NCI-H146 treated with DMSO at 0.1 percent for 48 hours (cell line): ENCODE data around the gene ZKSCAN8.
"Not testable (repeated sequence)": the region's sequence is repeated elsewhere in the genome, so short reads cannot be mapped to it uniquely, and the experiment has no call there.

ENCODE experiments used
- DNase-seq: peaks from one replicate; lab custom pipeline; 2025; ENCODE audit not compliant: unreplicated experiment; lab: John Stamatoyannopoulos, UW

The ZKSCAN8 gene

GRCh38 chr6:28141500-28142329 lies at the start of gene ZKSCAN8:
Gene ZKSCAN8 (plus strand): TSS chr6:28141883. CDS start chr6:28148408, 6,525 bp downstream.
- DNase-seq = peak; percentile 91

GRCh38 chr6:28102222-28102621 lies 39.5 kb upstream of the ZKSCAN8 start:
- not testable (repeated sequence) for DNase-seq

- not testable (repeated sequence) for DNase-seq
Measured at GRCh38 chr6:28102699-28103098, 39.0 kb upstream of the ZKSCAN8 start.

- peak; percentile 74 for DNase-seq
Measured at GRCh38 chr6:28104392-28105244, 37.1 kb upstream of the ZKSCAN8 start.

- no peak for DNase-seq
Measured at GRCh38 chr6:28105245-28105639, 36.4 kb upstream of the ZKSCAN8 start.

- DNase-seq = no peak
Measured at GRCh38 chr6:28107506-28107905, 34.2 kb upstream of the ZKSCAN8 start.

GRCh38 chr6:28111964-28112363 lies 29.7 kb upstream of the ZKSCAN8 start:
- DNase-seq = no peak

GRCh38 chr6:28115799-28116198 lies 25.9 kb upstream of the ZKSCAN8 start:
- no peak for DNase-seq

DNA sequence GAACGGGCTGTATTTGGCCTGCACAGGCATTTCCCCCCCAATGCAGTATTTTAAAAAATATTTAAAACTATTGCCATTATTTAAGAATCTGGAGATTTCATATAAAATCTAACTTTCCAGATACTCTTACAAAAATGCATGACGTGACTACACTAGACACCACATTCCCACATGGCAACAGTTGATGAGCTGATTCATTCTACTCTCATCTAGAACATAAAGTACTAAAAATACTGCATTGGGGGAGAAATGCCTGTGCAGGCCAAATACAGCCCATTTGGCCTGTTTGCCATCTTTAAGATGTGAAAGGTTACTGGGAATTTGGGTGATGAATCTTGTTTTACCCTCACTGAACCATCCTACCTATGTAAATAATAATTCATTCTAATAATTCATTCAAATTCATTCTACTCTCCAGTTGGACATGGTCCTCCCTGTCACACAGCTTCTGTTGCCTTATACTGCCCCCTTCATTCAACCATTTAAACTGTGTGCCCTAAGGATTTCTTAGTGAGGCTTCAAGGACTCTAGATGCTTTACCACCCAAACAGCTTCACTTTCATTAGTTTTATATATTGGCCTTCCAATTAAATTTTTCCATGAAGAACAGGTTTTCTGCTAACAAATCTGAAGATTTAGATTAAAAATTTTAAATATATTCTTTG lies 24.2 kb upstream of the ZKSCAN8 start:
- no peak for DNase-seq

GRCh38 chr6:28118217-28118616 lies 23.5 kb upstream of the ZKSCAN8 start:
- DNase-seq = no peak

DNA sequence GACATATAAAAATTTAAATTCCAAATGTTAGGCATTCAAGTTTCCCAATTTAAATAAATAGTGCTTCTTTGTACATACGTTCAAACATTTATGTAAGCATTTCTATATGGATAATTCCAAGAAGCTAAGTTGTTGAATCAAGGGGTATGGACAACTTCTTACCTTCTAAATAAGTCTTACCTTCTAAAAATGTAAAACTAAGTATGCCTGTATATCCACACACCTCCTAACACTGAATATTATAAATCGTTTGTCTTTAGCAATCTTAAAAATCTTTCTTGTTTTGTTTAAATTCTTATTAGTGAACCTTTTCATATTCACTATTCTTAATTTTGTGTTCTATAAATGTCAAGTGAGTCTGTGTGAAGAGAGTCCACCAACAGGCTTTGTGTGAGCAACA lies 19.8 kb upstream of the ZKSCAN8 start:
- DNase-seq = no peak

DNA sequence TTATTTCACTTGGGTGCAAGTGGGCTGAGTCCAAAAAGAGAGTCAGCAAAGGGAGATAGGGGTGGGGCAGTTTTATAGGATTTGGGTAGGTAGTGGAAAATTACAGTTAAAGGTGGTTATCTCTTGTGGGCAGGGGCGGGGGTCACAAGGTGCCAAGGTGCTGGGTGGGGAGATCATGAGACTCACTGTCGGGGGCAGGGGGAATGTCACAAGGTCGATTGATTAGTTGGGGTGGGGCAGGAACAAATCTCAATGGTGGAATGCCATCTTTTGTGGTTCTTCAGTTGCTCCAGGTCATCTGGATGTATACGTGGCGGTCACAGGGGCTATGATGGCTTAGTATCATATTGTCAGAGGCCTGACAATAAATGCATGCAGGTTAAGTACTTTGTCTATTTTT lies 19.4 kb upstream of the ZKSCAN8 start:
- DNase-seq = not testable (repeated sequence)

DNA sequence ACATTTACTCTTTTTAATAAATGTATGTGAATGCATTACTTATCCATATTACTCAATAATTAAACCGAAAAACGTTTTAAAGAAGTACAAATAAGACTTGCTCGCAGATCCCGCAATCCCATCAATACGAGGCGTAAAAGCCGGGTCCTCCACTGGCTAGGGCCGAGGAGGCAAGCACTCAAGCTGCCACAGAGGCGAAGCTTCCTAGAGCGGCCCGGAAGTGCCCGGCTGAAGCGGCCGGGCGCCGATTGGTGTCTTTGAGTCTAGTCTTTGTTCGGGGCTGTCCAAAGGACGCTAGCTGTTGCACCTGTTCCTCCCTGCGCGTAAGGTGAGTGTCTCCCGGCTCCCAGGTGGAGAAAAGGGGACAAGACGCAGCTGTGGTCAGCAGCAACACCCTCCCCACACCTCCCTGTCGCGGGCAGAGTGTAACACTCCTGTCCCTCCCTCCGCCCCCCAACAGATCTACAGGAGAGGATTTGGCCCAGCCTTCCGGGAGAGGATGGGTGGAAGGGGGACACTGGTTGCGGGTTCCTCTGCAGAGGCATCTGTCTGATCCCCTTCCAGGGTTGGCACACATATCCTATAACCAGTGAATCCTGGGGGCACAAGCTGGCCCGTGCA lies 17.2 kb upstream of the ZKSCAN8 start, which contains the start of gene ZSCAN16:
Gene ZSCAN16 (plus strand): TSS at position 260 of the 621 bp plus-strand sequence. CDS start 835 bp downstream, outside the sequence.
- DNase-seq = peak; percentile 87

GRCh38 chr6:28124971-28125353 lies 16.7 kb upstream of the ZKSCAN8 start:
- DNase-seq = no peak

- DNase-seq = no peak
Measured at GRCh38 chr6:28125401-28125800, 16.3 kb upstream of the ZKSCAN8 start.

DNA sequence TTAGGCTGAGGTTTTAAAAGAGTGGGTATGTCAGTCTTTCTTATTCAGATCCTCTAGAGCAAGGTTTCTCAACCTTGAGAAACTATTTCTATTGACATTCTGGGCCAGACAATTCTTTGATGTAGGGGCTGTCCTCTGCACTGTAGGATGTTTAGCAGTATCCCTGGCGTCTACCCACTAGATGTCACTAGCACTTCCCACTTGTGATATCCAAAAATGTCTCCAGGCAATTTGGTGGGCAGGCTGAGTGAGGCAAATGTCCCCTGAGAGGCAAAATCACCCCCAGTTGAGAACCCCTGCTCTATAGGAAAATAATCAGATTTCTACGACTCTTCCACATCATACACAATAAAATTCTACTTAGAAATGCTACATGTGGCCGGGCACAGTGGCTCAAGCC lies 7.7 kb upstream of the ZKSCAN8 start:
- DNase-seq = no peak

- no peak for DNase-seq
Measured at GRCh38 chr6:28134716-28135115, 7.0 kb upstream of the ZKSCAN8 start.

GRCh38 chr6:28135393-28135792 lies 6.3 kb upstream of the ZKSCAN8 start:
- no peak for DNase-seq

- DNase-seq = peak; percentile 75
Measured at GRCh38 chr6:28136585-28137504, 4.8 kb upstream of the ZKSCAN8 start.

GRCh38 chr6:28137505-28137981 lies 4.1 kb upstream of the ZKSCAN8 start:
- no peak for DNase-seq
